Fibroblast of lung (primary cell): Measurements from ENCODE around the gene HVCN1.

Experiments
- EZH2 ChIP-seq: IDR thresholded peaks from 2 replicates; pipeline ENCODE4 v1.5.1; 2012; ENCODE audit warnings: low read length, control low read depth, mild to moderate bottlenecking; ENCODE audit errors: missing control alignments
- TF ChIP-seq, protein P1 (sequence below), 2 donors: IDR thresholded peaks in 1 of 2; conservative IDR thresholded peaks in 1 of 2; 1 replicate in 1 of 2; 2 replicates in 1 of 2; pipeline ENCODE4 v1.5.1; 2011 to 2012; ENCODE audit warnings: low read length in 2 of 2, control low read depth in 1 of 2, inconsistent platforms in 1 of 2, low read depth in 1 of 2, mild to moderate bottlenecking in 1 of 2

DNA sequence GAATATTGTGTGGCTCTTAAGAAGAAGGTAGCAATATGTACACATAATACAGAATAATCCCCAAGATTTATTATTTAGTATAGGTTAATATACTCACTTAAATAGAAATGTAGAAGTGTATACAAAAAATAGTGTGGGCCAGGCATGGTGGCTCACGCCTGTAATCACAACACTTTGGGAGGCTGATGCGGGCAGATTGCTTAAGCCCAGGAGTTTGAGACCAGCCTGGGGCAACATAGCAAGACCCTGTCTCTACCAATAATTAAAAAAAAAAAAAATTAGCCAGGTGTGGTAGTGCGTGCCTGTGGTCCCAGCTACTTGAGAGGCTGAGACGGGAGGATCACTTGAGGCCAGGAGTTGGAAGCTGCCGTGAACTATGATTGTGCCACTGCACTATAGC lies 15.3 kb upstream of the HVCN1 start:
- TF ChIP-seq, protein P1, sequence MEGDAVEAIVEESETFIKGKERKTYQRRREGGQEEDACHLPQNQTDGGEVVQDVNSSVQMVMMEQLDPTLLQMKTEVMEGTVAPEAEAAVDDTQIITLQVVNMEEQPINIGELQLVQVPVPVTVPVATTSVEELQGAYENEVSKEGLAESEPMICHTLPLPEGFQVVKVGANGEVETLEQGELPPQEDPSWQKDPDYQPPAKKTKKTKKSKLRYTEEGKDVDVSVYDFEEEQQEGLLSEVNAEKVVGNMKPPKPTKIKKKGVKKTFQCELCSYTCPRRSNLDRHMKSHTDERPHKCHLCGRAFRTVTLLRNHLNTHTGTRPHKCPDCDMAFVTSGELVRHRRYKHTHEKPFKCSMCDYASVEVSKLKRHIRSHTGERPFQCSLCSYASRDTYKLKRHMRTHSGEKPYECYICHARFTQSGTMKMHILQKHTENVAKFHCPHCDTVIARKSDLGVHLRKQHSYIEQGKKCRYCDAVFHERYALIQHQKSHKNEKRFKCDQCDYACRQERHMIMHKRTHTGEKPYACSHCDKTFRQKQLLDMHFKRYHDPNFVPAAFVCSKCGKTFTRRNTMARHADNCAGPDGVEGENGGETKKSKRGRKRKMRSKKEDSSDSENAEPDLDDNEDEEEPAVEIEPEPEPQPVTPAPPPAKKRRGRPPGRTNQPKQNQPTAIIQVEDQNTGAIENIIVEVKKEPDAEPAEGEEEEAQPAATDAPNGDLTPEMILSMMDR (conservative IDR thresholded peaks at IDR 0.05 in 1 of 2, IDR thresholded peaks at IDR 0.05 in 1 of 2; ENCODE audit: low read depth in 1 of 2, low read length in 2 of 2): no peak
- no peak for TF ChIP-seq EZH2
